Measurements from ENCODE around the gene KIF2C. TPM values are rescaled to one million over a fixed set of nuclear protein-coding genes. Genes with fewer than 3 reads are reported as not detected.

The KIF2C gene
- total and polyA plus RNA-seq, 9 of the 15 experiments (the other 6 are each of a cell fraction or from before 2014, with no cell fraction given), result 84.9 to 226 (median 169) TPM

DNA sequence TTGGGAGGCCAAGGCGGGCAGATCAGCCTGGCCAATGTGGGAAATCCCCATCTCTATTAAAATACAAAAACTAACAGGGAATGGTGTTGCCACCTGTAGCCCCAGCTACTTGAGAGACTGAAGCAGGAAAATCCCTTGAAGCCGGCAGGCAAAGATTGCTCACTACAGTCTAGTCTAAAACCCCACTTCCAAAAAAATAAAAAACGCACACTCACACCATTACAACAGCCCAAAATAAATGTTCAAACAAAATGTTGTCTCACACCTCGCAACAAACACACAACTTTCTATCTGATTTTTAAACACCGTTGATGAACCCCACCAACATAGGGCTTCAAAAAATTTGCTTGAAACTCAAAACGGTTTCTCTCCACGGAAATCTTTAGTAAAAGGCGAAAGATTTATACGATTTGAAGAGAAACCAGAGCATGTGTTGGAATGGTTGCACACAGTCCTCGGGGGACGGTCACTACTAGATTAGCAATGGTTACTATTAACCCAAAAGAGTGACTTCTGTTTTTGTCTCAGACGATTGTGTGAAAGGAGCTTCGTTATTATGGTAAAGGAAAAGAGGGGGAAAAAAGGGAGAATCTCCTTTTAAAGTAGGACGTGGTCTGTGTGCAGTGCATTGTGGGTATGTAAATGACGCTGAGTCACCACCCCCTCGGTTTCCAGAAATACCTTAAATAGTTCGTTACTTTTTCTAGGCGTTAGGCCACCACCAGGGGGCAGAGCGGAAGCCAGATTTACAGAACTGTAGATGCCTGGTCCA is 8.7 kb upstream of the KIF2C start, which contains the start of gene RNU5D-1:
RNU5D-1 (minus strand) TSS at position 430 of the 772 bp plus-strand sequence.
- BruUV-seq (replicated peaks), result TSS peak; percentile 100
- no peaks in the 10 kb centered on the region for H3K9me3 ChIP-seq (replicated peaks; ENCODE audit: control insufficient read depth, insufficient read depth, low read depth, low read length)
- peaks cover 11 to 16% of the 10 kb centered on the region in 2 experiments for H3K4me1 ChIP-seq (replicated peaks in 1 of 2; ENCODE audit: control insufficient read depth in 2 of 2, insufficient read depth in 2 of 2, low read length in 2 of 2)
- POLR2A ChIA-PET, result interaction anchor here (0.6 to 9.5 kb wide), 39 partner anchors 8 to 1793 kb away, joined by 3 to 328 read pairs (median 4); partner anchors contain the start of genes BEST4, BTBD19, DYNLT4 and KIF2C
- 0 out of 2 replicates have a peak within 1 kb of the TSS, but pooled peaks have one; percentile 3 for H3K4me3 ChIP-seq
- H3K9ac ChIP-seq (ENCODE audit: insufficient read depth in 1 of 2, low read depth in 2 of 2, low read length in 2 of 2), result peak within 1 kb of the TSS; percentile 78 to 93
- no peaks in the 10 kb centered on the region for H4K20me1 ChIP-seq (replicated peaks; ENCODE audit: control insufficient read depth, insufficient read depth, low read length)
- H2AFZ ChIP-seq (ENCODE audit: low read depth, low read length), result peak within 1 kb of the TSS; percentile 99
- CTCF ChIA-PET (ENCODE audit: low intra/inter-chr PET ratio), result interaction anchor here (0.6 to 1.3 kb wide), 8 partner anchors 54 to 839 kb away, joined by 3 to 6 read pairs (median 4); partner anchors contain the start of gene EIF2B3
- in situ Hi-C loops (cut with MboI), result loop anchor here (5.0 kb wide), 1 partner anchor 91 kb away; no protein-coding TSS in a partner anchor
- under 1% methylated on average over 19 of the region's 19 CpGs for WGBS (ENCODE audit: insufficient coverage, low coverage, missing lambda C conversion rate)
- no peaks in the 10 kb centered on the region for H3K79me2 ChIP-seq (ENCODE audit: control insufficient read depth, insufficient read depth, low read length)
- H3K27ac ChIP-seq (ENCODE audit: extremely low read depth, low read depth, low read length), result peak within 1 kb of the TSS; percentile 100
- ATAC-seq (peak; percentile 87), FAIRE-seq (peak; percentile 94), DNase-seq (ENCODE audit: extremely low read depth in 1 of 4, low spot score in 3 of 4) (peak; percentile 87 to 99 (median 90))
- peak within 1 kb of the TSS; percentile 65 for H3K4me2 ChIP-seq (ENCODE audit: insufficient read depth, low read length)
- no peaks in the 10 kb centered on the region for H3K27me3 ChIP-seq (ENCODE audit: control insufficient read depth in 2 of 2, insufficient read depth in 2 of 2, low read length in 2 of 2)
- no peaks in the 10 kb centered on the region for H3K36me3 ChIP-seq (ENCODE audit: control insufficient read depth, insufficient read depth, low read length)
- no peaks in the 10 kb centered on the region for H3K9me1 ChIP-seq (ENCODE audit: control insufficient read depth, insufficient read depth, low read length)
- intact Hi-C loops (cut with micrococcal nuclease), result loop anchor here (1.0 to 5.0 kb wide), 7 partner anchors 8 to 761 kb away; partner anchors contain the start of genes KIF2C, RPS8, TESK2 and UROD
- TF ChIP-seq FIP1L1 (IDR thresholded peaks at IDR 0.05; ENCODE audit: low read depth, low read length, poor library complexity, severe bottlenecking), result peak; percentile 65
- TF ChIP-seq, protein P1, sequence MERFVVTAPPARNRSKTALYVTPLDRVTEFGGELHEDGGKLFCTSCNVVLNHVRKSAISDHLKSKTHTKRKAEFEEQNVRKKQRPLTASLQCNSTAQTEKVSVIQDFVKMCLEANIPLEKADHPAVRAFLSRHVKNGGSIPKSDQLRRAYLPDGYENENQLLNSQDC (CRISPR knock-in tag; IDR thresholded peaks at IDR 0.05), result peak; percentile 100
- TF ChIP-seq ELF1 (tag; IDR thresholded peaks at IDR 0.05), result peak; percentile 50; the same call in 1 of the 2 replicates
- peak; percentile 100 for TF ChIP-seq POLR2AphosphoS2 (IDR thresholded peaks at IDR 0.05; ENCODE audit: low read length)
- TF ChIP-seq, protein P2, sequence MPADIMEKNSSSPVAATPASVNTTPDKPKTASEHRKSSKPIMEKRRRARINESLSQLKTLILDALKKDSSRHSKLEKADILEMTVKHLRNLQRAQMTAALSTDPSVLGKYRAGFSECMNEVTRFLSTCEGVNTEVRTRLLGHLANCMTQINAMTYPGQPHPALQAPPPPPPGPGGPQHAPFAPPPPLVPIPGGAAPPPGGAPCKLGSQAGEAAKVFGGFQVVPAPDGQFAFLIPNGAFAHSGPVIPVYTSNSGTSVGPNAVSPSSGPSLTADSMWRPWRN (IDR thresholded peaks at IDR 0.05; ENCODE audit: low read depth), result no peak
- TF ChIP-seq EWSR1 (IDR thresholded peaks at IDR 0.05; ENCODE audit: borderline replicate concordance, low read depth, partially characterized antibody), result peak; percentile 99
- peak in 1 of 2 experiments; percentile 86; a peak in 1 of 3 replicates for TF ChIP-seq CBX3 (IDR thresholded peaks at IDR 0.05; ENCODE audit: borderline replicate concordance in 1 of 2, low read length in 2 of 2)
- TF ChIP-seq DIDO1 (tag; IDR thresholded peaks at IDR 0.05; ENCODE audit: low read depth), result peak; percentile 31; the same call in 1 of the 2 replicates
- TF ChIP-seq, protein P3, sequence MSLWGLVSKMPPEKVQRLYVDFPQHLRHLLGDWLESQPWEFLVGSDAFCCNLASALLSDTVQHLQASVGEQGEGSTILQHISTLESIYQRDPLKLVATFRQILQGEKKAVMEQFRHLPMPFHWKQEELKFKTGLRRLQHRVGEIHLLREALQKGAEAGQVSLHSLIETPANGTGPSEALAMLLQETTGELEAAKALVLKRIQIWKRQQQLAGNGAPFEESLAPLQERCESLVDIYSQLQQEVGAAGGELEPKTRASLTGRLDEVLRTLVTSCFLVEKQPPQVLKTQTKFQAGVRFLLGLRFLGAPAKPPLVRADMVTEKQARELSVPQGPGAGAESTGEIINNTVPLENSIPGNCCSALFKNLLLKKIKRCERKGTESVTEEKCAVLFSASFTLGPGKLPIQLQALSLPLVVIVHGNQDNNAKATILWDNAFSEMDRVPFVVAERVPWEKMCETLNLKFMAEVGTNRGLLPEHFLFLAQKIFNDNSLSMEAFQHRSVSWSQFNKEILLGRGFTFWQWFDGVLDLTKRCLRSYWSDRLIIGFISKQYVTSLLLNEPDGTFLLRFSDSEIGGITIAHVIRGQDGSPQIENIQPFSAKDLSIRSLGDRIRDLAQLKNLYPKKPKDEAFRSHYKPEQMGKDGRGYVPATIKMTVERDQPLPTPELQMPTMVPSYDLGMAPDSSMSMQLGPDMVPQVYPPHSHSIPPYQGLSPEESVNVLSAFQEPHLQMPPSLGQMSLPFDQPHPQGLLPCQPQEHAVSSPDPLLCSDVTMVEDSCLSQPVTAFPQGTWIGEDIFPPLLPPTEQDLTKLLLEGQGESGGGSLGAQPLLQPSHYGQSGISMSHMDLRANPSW (CRISPR knock-in tag; IDR thresholded peaks at IDR 0.05), result no peak; the same call in 1 of the 2 replicates
- TF ChIP-seq SIX5 (IDR thresholded peaks at IDR 0.05; ENCODE audit: borderline replicate concordance in 1 of 2, insufficient read depth in 1 of 2, low read depth in 1 of 2, low read length in 2 of 2), result peak in 1 of 2 experiments; percentile 5; a peak in 3 of 4 replicates
- peak; percentile 98 for TF ChIP-seq NR2F6 (CRISPR knock-in tag; IDR thresholded peaks at IDR 0.05)

Data from K562 (cell line).